ENCODE data around the gene DCHS2.

The DCHS2 gene

GRCh38 chr4:154441124-154441523, 50.5 kb downstream of the DCHS2 start:
- no peak for DNase-seq

GRCh38 chr4:154439224-154439623, 52.4 kb downstream of the DCHS2 start:
- no peak for DNase-seq

GRCh38 chr4:154435895-154436294, 55.7 kb downstream of the DCHS2 start:
- DNase-seq: no peak

GRCh38 chr4:154433543-154433942, 58.1 kb downstream of the DCHS2 start:
- no peak for DNase-seq

- DNase-seq: no peak
These were observed 62.4 kb downstream of the DCHS2 start for GRCh38 chr4:154429176-154429575.

GRCh38 chr4:154427149-154427548, 64.5 kb downstream of the DCHS2 start:
- DNase-seq: no peak

- no peak for DNase-seq
These were observed 66.1 kb downstream of the DCHS2 start for GRCh38 chr4:154425514-154425913.

GRCh38 chr4:154424810-154425484, 66.7 kb downstream of the DCHS2 start:
- DNase-seq: no peak

- no peak for DNase-seq
These were observed 69.4 kb downstream of the DCHS2 start for GRCh38 chr4:154422152-154422551.

- no peak for DNase-seq
These were observed 70.0 kb downstream of the DCHS2 start for GRCh38 chr4:154421618-154422017.

- no peak for DNase-seq
These were observed 74.3 kb downstream of the DCHS2 start for GRCh38 chr4:154417373-154417673.

- DNase-seq: no peak
These were observed 75.4 kb downstream of the DCHS2 start for GRCh38 chr4:154416190-154416547.

GRCh38 chr4:154415313-154415712, 76.3 kb downstream of the DCHS2 start:
- DNase-seq: no peak

- no peak for DNase-seq
These were observed 76.8 kb downstream of the DCHS2 start for GRCh38 chr4:154414796-154415195.

GRCh38 chr4:154414371-154414770, 77.2 kb downstream of the DCHS2 start:
- DNase-seq: no peak

GRCh38 chr4:154407443-154407842, 84.2 kb downstream of the DCHS2 start:
- no peak for DNase-seq

GRCh38 chr4:154406018-154406795, 85.4 kb downstream of the DCHS2 start:
- no peak for DNase-seq

GRCh38 chr4:154399259-154399974, 92.2 kb downstream of the DCHS2 start:
- no peak for DNase-seq

GRCh38 chr4:154390324-154390723, 101.3 kb downstream of the DCHS2 start:
- DNase-seq: no peak

- DNase-seq: no peak
These were observed 102.5 kb downstream of the DCHS2 start for GRCh38 chr4:154389148-154389547.

- no peak for DNase-seq
These were observed 107.6 kb downstream of the DCHS2 start for GRCh38 chr4:154384012-154384411.

GRCh38 chr4:154376486-154376885, 115.1 kb downstream of the DCHS2 start:
- DNase-seq: no peak

- no peak for DNase-seq
These were observed 123.5 kb downstream of the DCHS2 start for GRCh38 chr4:154368060-154368459.

GRCh38 chr4:154367659-154368058, 123.9 kb downstream of the DCHS2 start:
- no peak for DNase-seq
